BJ (cell line): ENCODE data around the gene TMEM135. TPM values are rescaled to one million over a fixed set of nuclear protein-coding genes. Genes with fewer than 3 reads are reported as not detected.
"Not testable (repeated sequence)": the region's sequence is repeated elsewhere in the genome, so short reads cannot be mapped to it uniquely, and the experiment has no call there.

Experiments
- CTCF ChIA-PET: fragments of 350-600 bp; formaldehyde crosslinking; extraction: SDS; loops from one replicate; lab custom pipeline; 2021; ENCODE audit warnings: antibody characterized with exemption, inconsistent platforms; lab: Yijun Ruan, JAX
- POLR2A ChIA-PET: fragments of 300-600 bp; sonication (Branson Sonifier 250); formaldehyde crosslinking; extraction: SDS; loops from one replicate; lab custom pipeline; 2021; ENCODE audit warnings: antibody characterized with exemption; lab: Charles Lee
- DNase-seq: peaks from one replicate; pipeline ENCODE4 v3.0.0-alpha.2; 2011; ENCODE audit warnings: low read depth
- H3K27me3 ChIP-seq: 2 replicates; pipeline ENCODE4 v1.6.0; 2011; ENCODE audit warnings: low read length; ENCODE audit not compliant: control insufficient read depth, insufficient read depth
- H3K36me3 ChIP-seq: 2 replicates; pipeline ENCODE4 v1.5.1; 2011; ENCODE audit warnings: low read length; ENCODE audit not compliant: control insufficient read depth, insufficient read depth
- H3K4me3 ChIP-seq: 2 replicates; pipeline ENCODE4 v1.5.1; 2011; ENCODE audit warnings: low read depth, mild to moderate bottlenecking, control low read depth, low read length
- CTCF ChIP-seq: IDR thresholded peaks from 2 replicates; pipeline ENCODE4 v1.5.1; 2011; ENCODE audit warnings: low read depth, mild to moderate bottlenecking, control low read depth, inconsistent platforms, low read length, moderate library complexity; ENCODE audit not compliant: insufficient read depth
- polyA plus RNA-seq: library from polyadenylated mRNA; depleted of rRNA; stranded (reverse); fragments of >200 nt; gene quantifications from 2 replicates; pipeline ENCODE4 v1.2.3, GENCODE V29; 2011

TMEM135 gene
- polyA plus RNA-seq, 1 experiment, result 4.6 TPM

- H3K27me3 ChIP-seq, result no peaks in the 10 kb centered on the region
- no peak for TF ChIP-seq CTCF
- DNase-seq, result no peak
- ChIA-PET CTCF (interaction anchor here (1.5 kb wide), 1 partner anchor 12 kb away, joined by 4 read pairs; no protein-coding TSS in a partner anchor), POLR2A (no interaction called here)
- no peak overlapping the region for H3K4me3 ChIP-seq
- H3K36me3 ChIP-seq, result no peaks in the 10 kb centered on the region
These were observed 105.9 kb downstream of the TMEM135 start for GRCh38 chr11:87143641-87144040.

- ChIA-PET POLR2A (no interaction called here), CTCF (no interaction called here)
- no peak for TF ChIP-seq CTCF
- no peak for DNase-seq
- Histone ChIP-seq H3K4me3 (no peak overlapping the region), H3K27me3 (no peaks in the 10 kb centered on the region), H3K36me3 (no peaks in the 10 kb centered on the region)
These were observed 106.5 kb downstream of the TMEM135 start for GRCh38 chr11:87144252-87144651.

- Histone ChIP-seq H3K27me3 (no peaks in the 10 kb centered on the region), H3K4me3 (no peak overlapping the region), H3K36me3 (no peaks in the 10 kb centered on the region)
- no peak for TF ChIP-seq CTCF
- no peak for DNase-seq
- ChIA-PET CTCF (no interaction called here), POLR2A (no interaction called here)
These were observed 111.0 kb downstream of the TMEM135 start for GRCh38 chr11:87148749-87149148.

- POLR2A ChIA-PET, H3K36me3 ChIP-seq, H3K4me3 ChIP-seq, DNase-seq, CTCF ChIA-PET, H3K27me3 ChIP-seq: not testable (repeated sequence)
These were observed 112.0 kb downstream of the TMEM135 start for GRCh38 chr11:87149782-87150181.

- POLR2A ChIA-PET, result no interaction called here
- CTCF ChIA-PET, result no interaction called here
- TF ChIP-seq CTCF, result no peak
- Histone ChIP-seq H3K36me3 (no peaks in the 10 kb centered on the region), H3K27me3 (no peaks in the 10 kb centered on the region), H3K4me3 (no peak overlapping the region)
- no peak for DNase-seq
These were observed 113.2 kb downstream of the TMEM135 start for GRCh38 chr11:87150936-87151335.

GRCh38 chr11:87154246-87154645, 116.5 kb downstream of the TMEM135 start:
- CTCF ChIA-PET, result no interaction called here

More at GRCh38 chr11:87154246-87154645, 116.5 kb downstream of the TMEM135 start:
- no peak for DNase-seq
- POLR2A ChIA-PET, result no interaction called here
- Histone ChIP-seq H3K4me3 (no peak overlapping the region), H3K27me3 (no peaks in the 10 kb centered on the region), H3K36me3 (no peaks in the 10 kb centered on the region)
- no peak for TF ChIP-seq CTCF
